NCI-H345 (cell line): Measurements from ENCODE around the gene ADIPOQ.
A peak's percentile ranks its signal among the peaks of the same experiment; 100 is the strongest.
"Not testable (repeated sequence)": the region's sequence is repeated elsewhere in the genome, so short reads cannot be mapped to it uniquely, and the experiment has no call there.

Experiments
- DNase-seq: peaks from one replicate; lab custom pipeline; 2025; lab: John Stamatoyannopoulos, UW

Gene ADIPOQ

DNA sequence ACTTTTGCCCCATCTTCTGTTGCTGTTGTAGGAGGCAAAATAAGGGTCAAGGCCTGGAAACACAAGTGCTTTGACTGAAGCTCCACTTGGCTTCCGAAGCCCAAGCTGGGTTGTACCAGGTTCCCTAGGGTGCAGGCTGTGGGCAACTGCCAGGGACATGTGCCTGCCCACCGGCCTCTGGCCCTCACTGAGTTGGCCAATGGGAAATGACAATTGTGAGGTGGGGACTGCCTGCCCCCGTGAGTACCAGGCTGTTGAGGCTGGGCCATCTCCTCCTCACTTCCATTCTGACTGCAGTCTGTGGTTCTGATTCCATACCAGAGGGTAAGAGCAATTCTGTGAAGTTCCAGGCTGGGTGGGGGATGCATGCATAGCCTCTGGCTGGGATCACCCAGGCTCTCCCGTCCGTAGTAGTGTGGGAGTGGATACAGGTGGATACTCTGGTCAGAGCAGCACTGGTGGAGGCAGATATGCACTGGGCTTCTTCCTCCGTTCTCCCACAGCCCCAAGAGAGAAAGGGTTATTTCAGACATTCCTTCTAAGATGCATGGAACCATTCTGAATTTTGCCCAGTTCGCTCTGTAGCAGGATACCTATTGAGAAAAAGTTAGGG is at the start of gene ADIPOQ:
Gene ADIPOQ, plus strand, starts transcription at position 285 of the 613 bp plus-strand sequence. CDS start 10,349 bp downstream, outside the sequence.
- no peak for DNase-seq

DNA sequence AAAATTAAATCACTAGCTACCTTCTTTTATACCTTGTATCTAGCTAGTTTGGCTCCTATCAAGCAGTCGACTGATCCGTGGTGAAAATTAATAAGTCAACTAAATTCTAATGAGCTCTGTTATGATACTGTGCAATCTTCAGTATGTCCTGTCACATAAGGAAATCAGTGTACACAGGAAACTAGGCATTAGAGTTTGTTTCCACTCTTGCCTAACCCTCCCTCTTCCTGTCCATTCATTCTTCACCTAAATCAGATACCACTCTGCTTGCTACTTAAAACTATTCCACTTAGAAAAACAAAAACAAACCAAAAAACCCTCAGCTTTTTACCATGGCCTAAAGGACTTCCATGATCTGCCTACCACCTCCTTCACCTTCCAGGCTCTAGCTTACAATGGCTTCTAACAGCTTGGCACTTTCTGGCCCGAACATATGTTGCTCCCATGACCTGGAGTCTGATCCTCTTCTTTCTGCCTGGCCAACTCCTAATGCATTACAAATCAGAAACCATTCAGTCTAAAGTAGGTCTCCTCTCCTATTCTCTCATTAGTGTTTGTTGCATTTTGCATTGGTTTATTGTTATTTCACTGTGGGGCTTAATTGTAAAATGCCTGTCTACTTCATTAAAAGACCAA is 44.2 kb upstream of the ADIPOQ start:
- no peak for DNase-seq

DNA sequence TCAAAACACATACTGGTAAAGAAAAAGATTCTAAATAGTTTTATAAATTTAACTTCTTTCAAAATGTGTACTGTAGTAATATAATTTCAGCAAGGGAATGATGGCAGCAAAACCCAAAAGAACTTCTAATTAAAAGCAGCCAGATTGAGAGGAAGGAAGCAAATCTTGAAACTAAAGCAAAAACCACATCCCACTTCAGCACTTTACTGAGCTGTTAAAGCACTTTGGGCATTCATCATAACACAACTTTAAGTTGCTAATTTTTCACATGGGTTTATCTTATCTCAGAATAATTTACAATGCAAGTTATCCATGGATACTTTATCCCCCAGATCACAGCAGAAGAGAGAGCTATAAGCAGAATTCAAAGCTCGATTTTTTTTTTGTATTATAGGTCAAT is 42.2 kb upstream of the ADIPOQ start:
- no peak for DNase-seq

DNA sequence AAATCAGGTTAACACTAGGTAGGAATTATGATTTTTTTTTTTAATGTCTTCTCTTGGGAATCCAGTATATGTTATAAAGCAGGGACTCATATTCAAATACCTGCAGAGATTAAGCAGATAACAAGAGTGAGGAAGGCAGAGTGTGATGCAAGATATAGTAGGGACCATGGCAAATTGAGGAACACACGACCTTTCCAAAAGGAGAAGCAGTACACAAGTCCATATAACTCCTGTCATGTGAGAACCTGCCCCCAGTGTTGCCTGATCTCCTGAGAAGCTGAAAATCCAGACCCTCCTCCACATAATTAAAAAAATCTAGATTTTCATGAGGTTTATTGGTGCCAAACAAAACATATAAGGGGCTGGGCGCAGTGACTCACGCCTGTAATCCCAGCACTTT is 39.8 kb upstream of the ADIPOQ start:
- DNase-seq = no peak

- DNase-seq = not testable (repeated sequence)
These were observed 39.1 kb upstream of the ADIPOQ start for GRCh38 chr3:186803447-186803846.

DNA sequence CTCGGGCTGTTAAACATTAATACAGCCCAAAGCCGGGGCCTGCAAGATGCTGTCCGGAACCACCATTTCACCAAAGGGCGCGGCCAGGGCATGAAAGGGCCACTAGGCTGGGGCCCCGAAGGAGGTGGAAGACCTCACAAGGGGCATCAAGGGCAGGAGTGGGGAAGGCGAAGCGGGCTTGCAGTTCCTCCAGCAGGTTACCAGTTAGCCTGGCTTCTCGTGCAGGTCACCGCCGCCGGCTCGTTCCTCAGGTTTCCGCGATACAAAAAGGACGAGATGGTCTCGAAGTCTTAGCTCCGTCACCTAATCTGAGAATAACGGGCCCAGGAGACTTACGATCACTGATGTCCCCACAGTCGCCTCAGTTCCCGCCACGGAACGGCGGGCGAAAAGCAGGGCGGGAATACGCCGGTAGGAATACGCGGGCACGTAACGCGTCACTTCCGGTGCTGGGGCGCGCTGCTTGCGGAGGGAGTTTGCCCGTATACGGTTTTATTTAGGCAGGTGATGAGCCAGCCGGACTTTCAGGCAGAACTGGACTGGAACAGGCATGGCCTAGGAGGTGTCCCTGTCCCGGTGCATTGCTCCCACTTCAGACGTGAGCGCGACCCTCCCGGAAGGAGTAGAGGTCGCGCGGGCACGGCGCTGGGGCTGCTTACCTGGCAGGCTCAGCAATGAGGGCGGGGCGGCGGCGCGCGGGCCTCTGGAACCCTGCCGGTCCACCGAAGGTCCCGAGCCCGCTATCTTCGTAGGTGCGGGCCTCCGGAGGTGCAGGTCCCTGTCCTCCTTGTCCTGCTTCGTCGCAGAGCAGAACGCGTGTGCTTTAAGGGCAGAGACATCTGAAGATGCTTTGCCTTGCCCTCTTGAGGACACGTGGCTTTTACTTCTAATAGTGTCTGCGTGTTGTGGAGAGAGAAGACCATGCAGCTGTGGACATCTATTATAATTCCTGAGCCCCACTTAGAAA is 36.1 kb upstream of the ADIPOQ start, which contains the start of gene RFC4:
Gene RFC4, minus strand, starts transcription at position 394 of the 967 bp plus-strand sequence. CDS start 1,769 bp downstream, outside the sequence.
- DNase-seq = peak; percentile 92

GRCh38 chr3:186807231-186807630 is 35.3 kb upstream of the ADIPOQ start:
- no peak for DNase-seq

GRCh38 chr3:186810336-186810996 is 32.0 kb upstream of the ADIPOQ start:
- DNase-seq = no peak

DNA sequence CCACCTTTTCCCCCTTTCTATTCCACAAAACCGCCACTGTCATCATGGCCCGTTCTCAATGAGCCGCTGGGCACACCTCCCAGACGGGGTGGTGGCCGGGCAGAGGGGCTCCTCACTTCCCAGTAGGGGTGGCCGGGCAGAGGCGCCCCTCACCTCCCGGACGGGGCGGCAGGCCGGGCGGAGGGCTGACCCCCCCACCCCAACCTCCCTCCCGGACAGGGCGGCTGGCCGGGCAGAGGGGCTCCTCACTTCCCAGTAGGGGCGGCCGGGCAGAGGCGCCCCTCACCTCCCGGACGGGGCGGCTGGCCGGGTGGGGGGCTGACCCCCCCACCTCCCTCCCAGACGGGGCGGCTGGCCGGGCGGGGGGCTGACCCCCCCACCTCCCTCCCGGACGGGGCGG is 31.2 kb upstream of the ADIPOQ start:
- not testable (repeated sequence) for DNase-seq

DNA sequence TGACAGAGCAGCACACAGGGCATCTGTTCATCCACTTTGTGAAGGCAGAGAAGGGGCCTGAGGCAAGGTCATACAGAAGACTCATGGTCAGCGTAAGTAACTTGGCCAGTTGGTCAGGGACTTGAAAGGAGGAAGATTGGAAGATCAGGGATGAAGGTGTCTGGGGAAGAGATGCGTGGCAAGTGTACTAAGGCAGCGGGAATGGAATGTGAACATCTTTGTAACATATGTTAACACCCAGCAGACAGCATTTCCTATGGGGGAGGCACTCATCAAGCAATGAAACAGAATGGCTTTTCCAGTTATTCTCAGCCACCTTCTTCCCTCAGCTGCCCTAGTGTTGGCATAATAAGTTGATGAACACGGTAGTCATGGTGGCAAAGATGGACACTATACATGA is 28.4 kb upstream of the ADIPOQ start:
- DNase-seq = no peak

DNA sequence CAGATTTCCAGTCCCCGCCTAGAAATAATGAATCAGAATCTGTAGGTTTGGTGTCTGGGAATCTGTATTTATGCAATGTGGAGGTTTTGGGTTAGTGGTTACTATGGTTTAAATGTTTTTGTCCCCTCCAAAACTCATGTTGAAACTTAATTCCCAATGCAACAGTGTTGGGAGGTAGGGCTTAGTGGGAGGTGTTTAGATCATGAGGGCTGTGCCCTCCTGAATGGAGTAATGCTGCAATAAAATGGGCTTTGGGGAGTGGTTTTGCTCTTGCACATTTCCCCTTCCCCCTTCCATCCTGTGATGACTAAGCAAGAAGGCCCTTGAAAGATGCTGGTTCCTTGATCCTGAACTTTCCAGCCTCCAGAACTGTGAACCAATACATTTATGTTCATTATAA is 27.1 kb upstream of the ADIPOQ start:
- DNase-seq = no peak

DNA sequence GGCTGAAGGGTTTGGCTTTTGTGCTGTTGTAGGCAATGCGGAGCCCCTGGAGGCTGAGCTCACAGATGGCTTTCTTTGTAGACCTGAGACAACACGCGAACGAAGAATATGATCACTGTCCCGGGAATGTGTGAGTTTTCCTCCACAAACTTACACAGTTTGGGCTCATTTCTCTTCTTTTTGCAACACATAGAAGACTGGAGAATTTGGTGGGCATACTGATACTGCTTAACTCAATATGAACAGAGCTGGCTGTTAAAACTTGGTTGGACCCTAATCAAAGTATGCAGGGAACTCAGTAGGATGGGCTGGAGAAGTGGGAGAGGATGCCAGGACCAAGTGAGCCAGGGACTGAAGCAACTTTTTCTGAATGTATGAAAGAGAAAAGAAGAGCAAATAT is 24.0 kb upstream of the ADIPOQ start:
- DNase-seq = no peak

DNA sequence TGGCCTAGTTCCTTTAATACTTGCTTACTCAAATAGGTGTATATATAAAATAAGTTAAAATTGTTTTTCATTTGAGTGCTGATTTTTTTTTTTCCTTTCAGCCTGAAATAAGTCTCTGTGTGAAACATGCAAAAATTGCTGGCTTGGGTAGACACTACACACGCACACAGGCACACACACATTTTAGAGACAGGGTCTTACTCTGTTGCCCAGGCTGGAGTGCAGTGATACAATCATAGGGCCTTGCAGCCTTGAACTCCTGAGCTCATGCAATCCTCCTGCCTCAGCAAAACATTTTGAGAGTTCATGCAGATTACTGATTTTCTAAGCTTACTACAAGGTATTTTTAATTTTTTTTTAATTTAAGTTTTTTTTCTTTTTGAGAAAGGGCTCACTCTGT is 23.6 kb upstream of the ADIPOQ start:
- no peak for DNase-seq

DNA sequence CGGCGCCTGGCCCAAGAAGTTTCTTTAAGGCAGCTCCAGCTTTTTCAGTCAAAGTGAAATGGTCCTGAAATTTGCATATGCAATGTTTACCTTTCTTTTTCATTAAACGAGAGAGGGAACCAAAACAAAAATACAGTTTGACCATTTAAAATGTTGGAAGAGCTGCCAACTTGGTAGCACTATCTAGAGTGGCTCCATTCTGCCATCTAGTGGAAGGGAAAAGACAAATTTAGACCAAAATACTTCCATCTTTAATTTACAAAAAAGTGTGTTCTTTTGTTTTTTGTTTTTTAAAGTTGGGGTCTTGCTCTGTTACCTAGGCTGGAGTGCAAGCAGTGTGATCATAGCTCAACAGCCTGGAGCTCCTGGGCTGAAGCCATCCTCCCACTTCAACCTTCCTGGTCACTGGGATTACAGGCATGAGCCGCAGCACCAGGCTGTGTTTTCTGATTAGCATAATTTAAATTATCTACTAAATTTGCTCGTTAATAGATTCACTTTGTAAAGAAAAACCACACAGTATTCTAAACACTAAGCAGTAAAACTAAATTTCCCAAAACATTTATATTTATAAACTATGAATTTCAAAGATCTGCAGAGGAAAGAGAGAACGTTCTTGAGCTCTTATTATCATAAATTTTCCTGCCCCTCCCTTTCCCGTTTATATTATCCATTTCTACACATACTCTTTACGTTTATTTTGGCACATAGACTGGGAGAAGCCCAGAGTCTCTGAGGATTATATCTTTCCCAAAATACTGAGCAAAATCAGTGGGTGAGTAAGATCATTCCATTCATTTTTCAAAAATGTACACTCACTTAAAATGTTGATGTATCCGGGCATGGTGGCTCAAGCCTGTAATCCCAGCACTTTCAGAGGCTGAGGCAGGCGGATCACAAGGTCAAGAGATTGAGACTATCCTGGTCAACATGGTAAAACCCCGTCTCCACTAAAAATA is 20.8 kb upstream of the ADIPOQ start:
- DNase-seq = peak; percentile 49

- DNase-seq = not testable (repeated sequence)
These were observed 20.1 kb upstream of the ADIPOQ start for GRCh38 chr3:186822388-186822759.

DNA sequence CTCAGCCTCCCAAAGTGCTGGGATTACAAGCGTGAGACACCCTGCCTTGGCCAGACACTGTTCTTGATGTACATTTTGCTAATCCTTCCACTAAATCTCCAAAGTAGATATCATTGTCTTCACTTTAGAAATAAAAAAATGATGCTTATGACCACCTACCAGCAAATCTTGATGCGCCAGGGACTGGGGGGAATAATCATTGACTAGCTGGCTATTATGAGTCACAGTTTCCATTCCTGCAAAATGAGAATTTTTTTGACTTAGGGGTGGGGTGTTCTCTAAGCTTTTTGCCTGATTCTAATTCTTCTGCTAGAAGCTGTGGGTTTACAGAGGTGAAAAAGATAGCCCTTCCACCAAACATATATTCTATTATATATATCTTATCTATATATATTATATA is 19.1 kb upstream of the ADIPOQ start:
- DNase-seq = no peak

DNA sequence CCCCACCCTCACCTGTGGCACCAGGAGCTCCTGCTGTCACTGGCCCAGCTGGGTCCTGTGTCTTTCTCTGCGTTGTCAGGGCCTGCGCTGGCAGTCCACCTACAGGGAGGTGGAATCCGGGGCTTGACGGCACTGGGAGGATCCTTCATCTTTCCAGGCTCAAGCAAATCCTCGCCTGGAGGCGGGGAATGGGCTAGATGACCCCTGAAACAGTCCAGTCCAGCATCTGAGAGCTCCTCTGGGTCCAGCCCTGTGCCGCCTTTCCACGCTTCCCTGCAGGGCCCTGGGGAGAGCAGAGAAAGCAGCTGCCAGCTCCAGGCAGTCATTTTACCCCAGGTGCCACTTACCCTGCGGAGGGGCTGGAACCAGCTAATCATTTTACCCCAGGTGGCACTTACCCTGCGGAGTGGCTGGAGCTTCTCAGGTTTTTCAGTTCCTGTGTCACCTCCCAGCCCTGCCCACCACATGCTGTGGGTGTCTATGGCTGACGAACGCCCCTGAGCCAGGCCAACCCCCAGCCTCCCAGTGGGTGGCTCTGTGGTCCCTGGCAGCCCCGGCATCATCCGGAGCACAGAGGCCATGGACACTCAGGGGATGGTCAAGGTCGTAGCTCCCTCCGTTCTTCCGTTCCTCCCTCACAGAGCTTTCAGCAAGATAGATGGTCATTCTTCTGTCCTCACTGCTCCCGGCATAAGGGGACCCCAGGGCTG is 17.9 kb upstream of the ADIPOQ start:
- DNase-seq = peak; percentile 88

- peak; percentile 52 for DNase-seq
These were observed 17.2 kb upstream of the ADIPOQ start for GRCh38 chr3:186825294-186825821.

DNA sequence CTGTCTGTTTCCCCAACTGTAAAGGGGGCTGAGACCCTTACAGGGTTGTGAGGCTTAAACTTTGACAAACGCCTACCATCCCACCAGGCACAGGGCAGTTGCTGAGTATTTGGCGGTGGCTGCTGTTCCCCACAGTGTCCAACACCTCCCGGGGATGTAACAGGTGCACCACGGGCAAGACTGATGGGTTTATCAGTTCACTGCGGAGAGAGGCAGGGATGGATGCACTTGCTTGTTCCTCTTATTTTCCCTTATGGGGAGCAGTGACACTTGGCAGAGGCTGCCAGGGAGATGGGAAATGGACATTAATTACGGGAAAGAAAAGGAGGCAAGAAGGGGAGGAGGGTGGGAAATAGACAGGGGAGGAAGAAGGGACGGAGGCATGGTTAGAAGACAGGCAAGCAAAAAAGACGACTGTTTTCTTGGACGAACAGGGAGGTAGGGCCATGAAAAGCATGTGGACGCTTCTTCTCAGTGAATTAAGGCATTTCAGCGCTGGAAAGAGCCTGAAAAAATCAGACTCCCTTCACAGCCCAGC is 16.6 kb upstream of the ADIPOQ start:
- DNase-seq = peak; percentile 23
